Parathyroid adenoma (tissue), 2 donors: ENCODE results near the gene LRCOL1.

Experiments used
- H2AFZ ChIP-seq: fragments of 300-600 bp; sonication (generic); one replicate; pipeline ENCODE4 v1.7.0; 2017; ENCODE audit warnings: antibody characterized with exemption, mild to moderate bottlenecking
- H3K27ac ChIP-seq: fragments of 300-600 bp; sonication (generic); one replicate; pipeline ENCODE4 v1.7.0; 2017
- H3K27me3 ChIP-seq: fragments of 300-600 bp; sonication (generic); one replicate; pipeline ENCODE4 v1.7.0; 2017; ENCODE audit warnings: low read length; ENCODE audit not compliant: control insufficient read depth, insufficient read depth
- H3K36me3 ChIP-seq: fragments of 300-600 bp; sonication (generic); one replicate; pipeline ENCODE4 v1.7.0; 2017; ENCODE audit warnings: low read length; ENCODE audit not compliant: control insufficient read depth, insufficient read depth
- H3K4me1 ChIP-seq: fragments of 300-600 bp; sonication (generic); one replicate; pipeline ENCODE4 v1.7.0; 2017; ENCODE audit warnings: control low read depth
- H3K4me2 ChIP-seq: fragments of 300-600 bp; sonication (generic); one replicate; pipeline ENCODE4 v1.7.0; 2017; ENCODE audit warnings: low read length
- H3K4me3 ChIP-seq: fragments of 300-600 bp; sonication (generic); one replicate; pipeline ENCODE4 v1.7.0; 2017; ENCODE audit warnings: low read depth, low read length
- H3K79me2 ChIP-seq: fragments of 300-600 bp; sonication (generic); one replicate; pipeline ENCODE4 v1.7.0; 2017; ENCODE audit warnings: control low read depth
- H3K9ac ChIP-seq: fragments of 300-600 bp; sonication (generic); one replicate; pipeline ENCODE4 v1.7.0; 2017; ENCODE audit warnings: mild to moderate bottlenecking
- H3K9me3 ChIP-seq: fragments of 300-600 bp; sonication (generic); one replicate; pipeline ENCODE4 v1.7.0; 2017; ENCODE audit warnings: low read length; ENCODE audit not compliant: control insufficient read depth
- CTCF ChIP-seq: fragments of 300-600 bp; sonication (generic); IDR thresholded peaks from one replicate; pipeline ENCODE4 v1.7.0; 2017; ENCODE audit warnings: antibody characterized with exemption, mild to moderate bottlenecking
- donor health status: primary hyperparathyroidism.

LRCOL1 gene

GRCh38 chr12:132556216-132556615 is 54.2 kb downstream of the LRCOL1 start:
- H3K4me1 ChIP-seq: no peaks in the 10 kb centered on the region
- no peak overlapping the region for H3K4me2 ChIP-seq
- no peaks in the 10 kb centered on the region for H3K79me2 ChIP-seq
- no peaks in the 10 kb centered on the region for H3K36me3 ChIP-seq
- no peak overlapping the region for H2AFZ ChIP-seq
- H3K9ac ChIP-seq: no peak overlapping the region
- H3K27ac ChIP-seq: no peak overlapping the region
- no peak overlapping the region for H3K4me3 ChIP-seq
- no peak for TF ChIP-seq CTCF
- no peaks in the 10 kb centered on the region for H3K27me3 ChIP-seq
- no peaks in the 10 kb centered on the region for H3K9me3 ChIP-seq

GRCh38 chr12:132555686-132556085 is 54.7 kb downstream of the LRCOL1 start:
- no peak overlapping the region for H3K9ac ChIP-seq
- H3K79me2 ChIP-seq: no peaks in the 10 kb centered on the region
- no peaks in the 10 kb centered on the region for H3K36me3 ChIP-seq
- no peak for TF ChIP-seq CTCF
- H2AFZ ChIP-seq: no peak overlapping the region
- H3K4me1 ChIP-seq: no peaks in the 10 kb centered on the region
- no peaks in the 10 kb centered on the region for H3K9me3 ChIP-seq
- no peak overlapping the region for H3K4me3 ChIP-seq
- H3K27me3 ChIP-seq: no peaks in the 10 kb centered on the region
- H3K27ac ChIP-seq: no peak overlapping the region
- no peak overlapping the region for H3K4me2 ChIP-seq

- Histone ChIP-seq H3K4me1 (no peaks in the 10 kb centered on the region), H3K36me3 (no peaks in the 10 kb centered on the region), H3K4me3 (no peak overlapping the region), H3K27ac (no peak overlapping the region), H3K9ac (no peak overlapping the region), H3K9me3 (no peaks in the 10 kb centered on the region), H2AFZ (no peak overlapping the region), H3K79me2 (no peaks in the 10 kb centered on the region), H3K4me2 (no peak overlapping the region), H3K27me3 (no peaks in the 10 kb centered on the region)
- no peak for TF ChIP-seq CTCF
These were observed 55.3 kb downstream of the LRCOL1 start for GRCh38 chr12:132554845-132555630.
